Uterus (tissue), 2 donors: ENCODE results near the gene COL4A1.

ENCODE experiments used
- POLR2A ChIP-seq, 2 donors: fragments of 450-650 bp; IDR thresholded peaks; one replicate each; pipeline ENCODE4 v1.6.1; 2016; ENCODE audit warnings: antibody characterized with exemption in 2 of 2, mild to moderate bottlenecking in 1 of 2, moderate library complexity in 1 of 2
- TF ChIP-seq, protein P1 (sequence below), 4 experiments: fragments of 200-600 bp in 2 of 4; fragments of 450-650 bp in 2 of 4; sonication (generic) in 2 of 4; IDR thresholded peaks; one replicate each; pipeline ENCODE4 v1.5.1; 2016 to 2019; ENCODE audit warnings: antibody characterized with exemption in 4 of 4, mild to moderate bottlenecking in 2 of 4, moderate library complexity in 1 of 4

DNA sequence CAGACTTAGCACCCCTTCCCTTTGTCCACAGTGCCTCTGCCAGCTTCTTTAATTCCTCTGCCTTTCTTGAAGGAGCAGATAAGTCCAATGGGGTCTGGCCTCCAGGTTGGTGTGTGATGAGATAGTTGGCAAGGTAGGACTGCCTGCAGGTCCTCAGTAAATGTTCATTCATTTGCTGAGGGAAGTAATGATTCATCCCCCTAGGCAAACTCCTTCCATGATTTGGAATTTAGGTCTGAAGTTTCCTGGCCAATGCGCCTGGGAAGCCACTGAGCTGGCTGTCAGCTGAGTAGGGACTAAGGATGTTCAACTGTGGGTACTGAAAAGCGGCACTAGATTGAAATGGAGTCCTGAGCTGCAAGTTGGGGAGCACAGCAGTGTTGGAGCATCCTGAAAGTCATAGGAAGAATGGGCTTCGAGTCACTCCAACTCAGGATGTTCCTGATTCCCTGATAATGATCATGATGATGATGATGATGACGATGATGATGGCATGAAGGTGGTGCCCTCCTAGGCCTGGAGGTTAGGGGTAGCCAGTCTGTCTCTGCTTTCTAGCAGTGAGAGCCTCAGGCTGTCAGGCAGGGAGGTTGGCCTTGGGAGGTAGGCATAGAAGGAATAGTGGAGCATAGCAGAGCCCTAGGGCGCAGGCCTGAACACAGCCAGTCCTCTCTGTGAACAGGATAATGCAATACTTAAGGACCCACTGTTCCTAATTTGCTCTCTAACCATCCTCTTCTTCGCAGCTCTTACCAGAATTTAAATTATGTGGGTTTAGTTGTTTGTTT, 44.9 kb upstream of the COL4A1 start:
- TF ChIP-seq, protein P1, sequence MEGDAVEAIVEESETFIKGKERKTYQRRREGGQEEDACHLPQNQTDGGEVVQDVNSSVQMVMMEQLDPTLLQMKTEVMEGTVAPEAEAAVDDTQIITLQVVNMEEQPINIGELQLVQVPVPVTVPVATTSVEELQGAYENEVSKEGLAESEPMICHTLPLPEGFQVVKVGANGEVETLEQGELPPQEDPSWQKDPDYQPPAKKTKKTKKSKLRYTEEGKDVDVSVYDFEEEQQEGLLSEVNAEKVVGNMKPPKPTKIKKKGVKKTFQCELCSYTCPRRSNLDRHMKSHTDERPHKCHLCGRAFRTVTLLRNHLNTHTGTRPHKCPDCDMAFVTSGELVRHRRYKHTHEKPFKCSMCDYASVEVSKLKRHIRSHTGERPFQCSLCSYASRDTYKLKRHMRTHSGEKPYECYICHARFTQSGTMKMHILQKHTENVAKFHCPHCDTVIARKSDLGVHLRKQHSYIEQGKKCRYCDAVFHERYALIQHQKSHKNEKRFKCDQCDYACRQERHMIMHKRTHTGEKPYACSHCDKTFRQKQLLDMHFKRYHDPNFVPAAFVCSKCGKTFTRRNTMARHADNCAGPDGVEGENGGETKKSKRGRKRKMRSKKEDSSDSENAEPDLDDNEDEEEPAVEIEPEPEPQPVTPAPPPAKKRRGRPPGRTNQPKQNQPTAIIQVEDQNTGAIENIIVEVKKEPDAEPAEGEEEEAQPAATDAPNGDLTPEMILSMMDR (IDR thresholded peaks at IDR 0.05), result no peak
- TF ChIP-seq POLR2A (IDR thresholded peaks at IDR 0.05), result no peak
